K562 treated with DMSO at 1 percent for 24 hours (cell line): ENCODE data around the gene TESK2. TPM values are rescaled to one million over a fixed set of nuclear protein-coding genes. Genes with fewer than 3 reads are reported as not detected.

ENCODE experiments used
- total RNA-seq: library from RNA; unstranded; fragments of 300-600 nt; gene quantifications from 2 replicates; pipeline ENCODE4 v1.2.3, GENCODE V29; 2022; ENCODE audit warnings: low read depth; ENCODE audit not compliant: insufficient read depth

Gene TESK2
- total RNA-seq: 12.4 and 13.0 TPM in 2 replicates

GRCh38 chr1:45490626-45491486, at the start of gene TESK2:
TSS of gene TESK2 (minus strand) at chr1:45491163. CDS start at chr1:45457785, 33,378 bp downstream.

GRCh38 chr1:45521413-45522323, 30.7 kb upstream of the TESK2 start, which contains the start of gene PRDX1:
TSS of gene PRDX1 (minus strand) at chr1:45521884. CDS start at chr1:45519043, 2,841 bp downstream.

GRCh38 chr1:45339789-45340558, 151.0 kb downstream of the TESK2 start, which contains the start of the genes MUTYH and TOE1:
TSS of gene MUTYH (minus strand) at chr1:45340440. CDS start at chr1:45334505, 5,935 bp downstream.
TSS of gene TOE1 (plus strand) at chr1:45340170. CDS start at chr1:45340253, 83 bp downstream.

GRCh38 chr1:45326627-45327623, 164.0 kb downstream of the TESK2 start, which contains the start of gene HPDL:
TSS of gene HPDL (plus strand) at chr1:45326895. CDS start at chr1:45327149, 254 bp downstream.

Other genes starting within 250 kb of the TESK2 start
- gene HPDL, start 164.3 kb downstream of the TESK2 start, total RNA-seq: 0.69 TPM in 1 of 2 replicates, not detected in the other
- gene TOE1, start 151.0 kb downstream of the TESK2 start, total RNA-seq: 17.6 and 18.3 TPM in 2 replicates
- 24.1 and 30.7 TPM in 2 replicates for gene MUTYH, start 150.7 kb downstream of the TESK2 start, total RNA-seq
- gene CCDC163, start 8.9 kb upstream of the TESK2 start, total RNA-seq: 7.2 and 8.5 TPM in 2 replicates
- gene MMACHC, start 9.1 kb upstream of the TESK2 start, total RNA-seq: 4.0 and 4.7 TPM in 2 replicates
- gene PRDX1, start 30.7 kb upstream of the TESK2 start, total RNA-seq: 737 and 823 TPM in 2 replicates
- 191 and 214 TPM in 2 replicates for gene AKR1A1, start 59.7 kb upstream of the TESK2 start, total RNA-seq
- 260 and 278 TPM in 2 replicates for gene NASP, start 92.9 kb upstream of the TESK2 start, total RNA-seq
- 2.1 and 2.4 TPM in 2 replicates for gene CCDC17, start 132.9 kb upstream of the TESK2 start, total RNA-seq
- 46.2 and 52.6 TPM in 2 replicates for gene GPBP1L1, start 195.4 kb upstream of the TESK2 start, total RNA-seq
- gene TMEM69, start 197.0 kb upstream of the TESK2 start, total RNA-seq: 39.4 and 42.7 TPM in 2 replicates